Mesendoderm (in vitro differentiated cells): Measurements from ENCODE around the gene CORO2B.

ENCODE experiments used
- DNase-seq: peaks from one replicate; pipeline ENCODE4 v3.0.0; 2013
- H2AK5ac ChIP-seq: 2 replicates; pipeline ENCODE4 v1.6.1; 2013; ENCODE audit warnings: low read length, inconsistent platforms
- H2BK120ac ChIP-seq: 2 replicates; pipeline ENCODE4 v1.6.1; 2013; ENCODE audit warnings: low read depth, mild to moderate bottlenecking, low read length, moderate library complexity, mixed read lengths
- H2BK15ac ChIP-seq: replicated peaks from 2 replicates; pipeline ENCODE4 v1.6.1; 2013; ENCODE audit warnings: low read depth, mild to moderate bottlenecking, moderate library complexity
- H2BK5ac ChIP-seq: 2 replicates; pipeline ENCODE4 v1.6.1; 2013; ENCODE audit warnings: low read length, inconsistent platforms
- H3K18ac ChIP-seq: 2 replicates; pipeline ENCODE4 v1.6.1; 2013; ENCODE audit warnings: mild to moderate bottlenecking, low read length, mixed read lengths
- H3K23ac ChIP-seq: one replicate; pipeline ENCODE4 v1.6.1; 2013; ENCODE audit warnings: low read length
- H3K27ac ChIP-seq: 2 replicates; pipeline ENCODE4 v1.5.1; 2013; ENCODE audit warnings: low read depth, mild to moderate bottlenecking, inconsistent platforms, low read length, moderate library complexity
- H3K27me3 ChIP-seq: 2 replicates; pipeline ENCODE4 v1.6.1; 2013; ENCODE audit warnings: low read length, control low read depth, mild to moderate bottlenecking, inconsistent platforms; ENCODE audit not compliant: insufficient read depth, poor library complexity
- H3K36me3 ChIP-seq: 2 replicates; pipeline ENCODE4 v1.6.1; 2013; ENCODE audit warnings: low read length, inconsistent platforms; ENCODE audit not compliant: control insufficient read depth, insufficient read depth
- H3K4ac ChIP-seq: one replicate; pipeline ENCODE4 v1.6.1; 2013; ENCODE audit warnings: low read depth, mild to moderate bottlenecking, low read length, moderate library complexity
- H3K4me1 ChIP-seq: 2 replicates; pipeline ENCODE4 v1.6.1; 2013; ENCODE audit warnings: low read depth, low read length, inconsistent platforms; ENCODE audit not compliant: control insufficient read depth
- H3K4me2 ChIP-seq: 2 replicates; pipeline ENCODE4 v1.6.1; 2013; ENCODE audit warnings: low read length
- H3K4me3 ChIP-seq: 2 replicates; pipeline ENCODE4 v1.5.1; 2013; ENCODE audit warnings: mild to moderate bottlenecking, low read length
- H3K56ac ChIP-seq: one replicate; pipeline ENCODE4 v1.6.1; 2013; ENCODE audit warnings: low read length
- H3K79me1 ChIP-seq: 2 replicates; pipeline ENCODE4 v1.6.1; 2013; ENCODE audit warnings: low read length, inconsistent platforms
- H3K79me2 ChIP-seq: 2 replicates; pipeline ENCODE4 v1.6.1; 2013; ENCODE audit warnings: mild to moderate bottlenecking, low read length; ENCODE audit not compliant: control insufficient read depth, insufficient read depth
- H3K9ac ChIP-seq: 2 replicates; pipeline ENCODE4 v1.6.1; 2013; ENCODE audit warnings: low read length, inconsistent platforms
- H4K5ac ChIP-seq: one replicate; pipeline ENCODE4 v1.6.1; 2013; ENCODE audit warnings: low read length
- H4K8ac ChIP-seq: one replicate; pipeline ENCODE4 v1.6.1; 2013; ENCODE audit warnings: low read depth, mild to moderate bottlenecking, control low read depth, low read length, moderate library complexity
- WGBS: extraction: QIAGEN DNeasy Blood & Tissue Kit; methylation state at CpG from one replicate; pipeline ENCODE4 v1.1.7; 2013; ENCODE audit warnings: low lambda C conversion rate, missing lambda C conversion rate; ENCODE audit not compliant: insufficient coverage; ENCODE audit errors: extremely low coverage; 5-methylcytosine and 5-hydroxymethylcytosine counted together

The CORO2B gene

DNA sequence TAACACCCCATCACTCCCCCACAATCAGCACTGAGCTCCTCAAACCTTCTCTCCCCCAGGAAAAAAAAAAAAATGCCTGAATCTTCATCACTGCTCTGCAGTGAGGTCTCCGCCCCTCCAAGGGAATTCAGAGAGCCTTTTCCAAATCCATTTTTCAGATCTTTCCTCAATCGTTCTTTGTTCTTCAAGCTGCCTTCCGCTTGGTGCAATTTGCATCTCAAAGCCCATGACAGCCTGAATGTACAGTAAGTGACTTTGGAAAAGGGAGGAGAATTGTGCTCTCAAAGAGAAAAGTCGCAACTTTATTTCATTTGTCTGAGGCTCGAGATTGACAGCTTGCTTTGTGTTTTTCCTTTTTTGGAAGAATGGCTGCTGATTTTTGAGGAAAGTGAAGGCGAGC lies 75.0 kb downstream of the CORO2B start:
- no CpG with 5 or more reads among the region's 6 CpGs for WGBS
- Histone ChIP-seq H3K36me3 (no peaks in the 10 kb centered on the region), H3K23ac (no peak overlapping the region), H3K79me2 (no peaks in the 10 kb centered on the region), H3K4me1 (no peaks in the 10 kb centered on the region), H2BK120ac (no peak overlapping the region), H2BK5ac (no peak overlapping the region), H3K18ac (no peak overlapping the region), H3K27me3 (no peaks in the 10 kb centered on the region), H3K9ac (no peak overlapping the region), H3K56ac (no peak overlapping the region), H4K5ac (no peak overlapping the region), H3K4ac (no peak overlapping the region), H3K4me2 (no peak overlapping the region), H4K8ac (no peak overlapping the region), H3K4me3 (no peak overlapping the region), H2BK15ac (no peak overlapping the region), H2AK5ac (no peak overlapping the region), H3K79me1 (no peaks in the 10 kb centered on the region), H3K27ac (no peak overlapping the region)
- no peak for DNase-seq

DNA sequence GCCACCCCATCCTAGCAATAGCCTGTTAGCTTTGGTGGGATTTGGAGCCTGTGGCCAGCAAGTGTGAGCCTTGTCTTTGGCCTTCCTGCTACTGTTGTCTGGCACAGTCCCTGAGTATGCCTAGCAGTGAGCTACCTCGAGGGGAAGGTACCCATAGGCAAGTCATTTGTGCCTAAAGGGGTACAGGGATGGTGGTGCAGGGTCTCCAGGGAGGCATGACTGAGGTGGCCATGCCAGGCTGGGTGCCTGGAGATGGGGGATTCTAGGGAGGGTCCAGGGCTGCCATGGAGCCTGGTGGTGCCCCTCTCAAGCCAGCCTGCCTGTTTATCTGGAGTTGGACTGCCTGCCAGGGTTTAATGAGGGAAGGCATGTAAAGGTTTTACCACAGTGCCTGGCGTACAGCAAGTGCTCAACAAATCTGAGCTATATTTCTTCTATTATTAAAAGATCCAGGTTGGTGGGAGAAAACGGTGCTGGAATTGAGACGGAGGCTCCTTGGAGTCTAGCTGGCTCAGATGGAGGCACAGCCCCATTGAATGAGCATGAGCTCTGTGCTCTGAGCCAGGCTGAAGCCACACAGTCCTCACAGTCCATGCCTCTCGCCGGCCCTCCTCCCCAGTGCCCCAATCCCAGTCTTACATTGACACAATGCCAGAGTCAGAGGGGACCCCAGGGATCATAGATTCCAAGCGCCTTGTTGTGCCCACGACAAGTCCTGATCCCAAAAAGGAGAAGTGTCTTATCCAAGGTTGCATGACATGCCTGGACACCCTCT lies 76.2 kb downstream of the CORO2B start:
- Histone ChIP-seq H4K5ac (no peak overlapping the region), H3K9ac (no peak overlapping the region), H3K27me3 (no peaks in the 10 kb centered on the region), H2BK5ac (no peak overlapping the region), H2AK5ac (no peak overlapping the region), H2BK120ac (no peak overlapping the region), H3K27ac (no peak overlapping the region), H4K8ac (no peak overlapping the region), H3K4me2 (no peak overlapping the region), H3K23ac (no peak overlapping the region), H3K56ac (no peak overlapping the region), H3K79me1 (no peaks in the 10 kb centered on the region), H3K4me3 (no peak overlapping the region), H3K4ac (no peak overlapping the region), H2BK15ac (no peak overlapping the region), H3K79me2 (no peaks in the 10 kb centered on the region), H3K18ac (no peak overlapping the region), H3K4me1 (no peaks in the 10 kb centered on the region), H3K36me3 (no peaks in the 10 kb centered on the region)
- no CpG with 5 or more reads among the region's 8 CpGs for WGBS
- no peak for DNase-seq

DNA sequence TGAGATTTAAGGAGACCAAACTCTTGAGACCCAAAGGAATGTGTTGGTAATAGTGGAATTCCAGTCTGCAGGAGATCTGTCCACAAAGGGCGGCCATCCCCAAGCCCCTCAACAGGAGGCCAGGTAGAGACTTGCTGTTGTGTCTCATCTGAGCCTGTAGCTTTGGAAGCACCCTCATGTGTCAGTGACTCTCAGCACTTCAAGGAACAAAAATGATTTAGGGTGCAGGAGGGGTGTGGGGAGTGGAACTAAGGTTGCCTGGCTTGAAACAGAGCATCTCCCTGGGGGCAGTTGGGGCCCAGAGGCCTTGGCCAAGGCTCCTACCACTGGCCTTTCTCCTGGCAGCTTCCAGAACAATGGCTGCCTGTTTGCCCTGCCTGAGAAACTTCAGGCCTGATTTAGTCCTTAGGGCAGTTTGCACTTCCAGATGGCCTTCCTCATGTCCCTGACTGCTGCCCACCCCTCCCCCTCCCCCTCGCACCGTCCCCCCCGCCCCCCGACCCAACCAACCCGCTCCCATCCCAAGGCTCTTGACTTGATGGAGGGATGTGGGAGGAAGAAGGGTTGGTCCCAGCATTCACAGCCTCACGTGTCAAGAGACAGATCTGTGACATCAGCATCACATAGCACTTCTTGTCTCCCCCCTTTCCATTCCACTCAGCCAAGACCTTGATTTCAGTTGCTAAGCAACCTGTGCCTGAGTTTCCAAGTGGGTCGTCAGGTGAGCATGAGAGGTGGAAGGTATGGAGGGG lies 77.1 kb downstream of the CORO2B start:
- H2BK15ac ChIP-seq, result no peak overlapping the region

DNA sequence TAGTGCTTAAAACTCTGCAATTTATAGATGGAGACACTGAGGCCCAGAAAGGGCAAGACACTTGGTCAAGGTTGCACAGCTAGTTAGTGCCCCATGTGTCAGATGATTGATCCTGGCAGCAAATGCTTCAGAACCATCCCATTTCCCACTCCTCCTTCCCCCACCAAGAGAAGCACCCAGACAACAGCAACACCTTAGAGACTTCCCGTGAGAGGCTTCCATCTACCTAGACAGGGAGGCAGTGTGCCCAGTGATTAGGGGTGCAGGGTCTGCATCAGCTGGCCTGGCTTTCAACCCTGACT lies 77.6 kb downstream of the CORO2B start:
- Histone ChIP-seq H3K4me3 (no peak overlapping the region), H3K79me1 (no peaks in the 10 kb centered on the region)
- DNase-seq, result no peak

More for the DNA sequence above, 77.1 kb downstream of the CORO2B start:
- Histone ChIP-seq H3K23ac (no peak overlapping the region), H3K4me3 (no peak overlapping the region), H2BK120ac (no peak overlapping the region), H4K8ac (no peak overlapping the region), H3K79me2 (no peaks in the 10 kb centered on the region), H3K36me3 (no peaks in the 10 kb centered on the region), H4K5ac (no peak overlapping the region), H3K56ac (no peak overlapping the region), H3K27me3 (no peaks in the 10 kb centered on the region), H3K4me1 (no peaks in the 10 kb centered on the region), H2AK5ac (no peak overlapping the region), H3K9ac (no peak overlapping the region), H2BK5ac (no peak overlapping the region), H3K18ac (no peak overlapping the region), H3K4ac (no peak overlapping the region), H3K4me2 (no peak overlapping the region), H3K27ac (no peak overlapping the region), H3K79me1 (no peaks in the 10 kb centered on the region)
- WGBS, result no CpG with 5 or more reads among the region's 8 CpGs
- DNase-seq, result peak; percentile 49

DNA sequence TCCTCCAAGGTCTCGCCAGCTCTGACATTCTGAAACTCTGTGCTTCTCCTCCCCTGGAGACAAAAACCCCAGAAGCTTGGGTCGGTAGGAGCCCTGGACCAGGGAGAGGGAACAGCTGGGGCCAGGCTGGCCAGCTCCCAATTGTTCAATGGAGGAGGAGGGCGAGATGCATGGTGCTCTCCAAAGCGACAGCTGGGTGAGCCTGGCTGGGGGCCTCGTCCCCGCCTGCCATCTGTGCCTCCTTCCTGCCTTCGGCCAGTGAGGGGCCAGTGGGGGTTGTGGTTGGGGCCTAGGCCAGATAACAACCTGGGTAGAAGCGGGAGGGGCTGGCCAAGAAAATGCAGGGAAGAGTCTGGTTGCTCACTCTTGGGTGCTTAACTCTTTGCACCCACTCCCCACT lies 79.4 kb downstream of the CORO2B start:
- H4K5ac ChIP-seq, result no peak overlapping the region
- H2BK15ac ChIP-seq, result no peak overlapping the region
- no peak overlapping the region for H3K27ac ChIP-seq
- no peaks in the 10 kb centered on the region for H3K4me1 ChIP-seq
- no peak overlapping the region for H3K23ac ChIP-seq
- H3K56ac ChIP-seq, result no peak overlapping the region
- H3K4me2 ChIP-seq, result no peak overlapping the region
- no peak overlapping the region for H3K18ac ChIP-seq
- no peaks in the 10 kb centered on the region for H3K36me3 ChIP-seq
- H3K4ac ChIP-seq, result no peak overlapping the region
- no peak overlapping the region for H3K4me3 ChIP-seq
- no peak overlapping the region for H2AK5ac ChIP-seq
- H2BK120ac ChIP-seq, result no peak overlapping the region
- no peak overlapping the region for H2BK5ac ChIP-seq
- H4K8ac ChIP-seq, result no peak overlapping the region
- H3K9ac ChIP-seq, result no peak overlapping the region
- WGBS, result no CpG with 5 or more reads among the region's 8 CpGs
- H3K27me3 ChIP-seq, result no peaks in the 10 kb centered on the region
- no peak for DNase-seq
- H3K79me1 ChIP-seq, result no peaks in the 10 kb centered on the region
- H3K79me2 ChIP-seq, result no peaks in the 10 kb centered on the region

More for the DNA sequence above, 77.6 kb downstream of the CORO2B start:
- no peak overlapping the region for H4K8ac ChIP-seq
- no peak overlapping the region for H2BK5ac ChIP-seq
- no peak overlapping the region for H2BK15ac ChIP-seq
- no peak overlapping the region for H3K9ac ChIP-seq
- H2AK5ac ChIP-seq, result no peak overlapping the region
- no CpG with 5 or more reads among the region's 1 CpG for WGBS
- no peak overlapping the region for H3K56ac ChIP-seq
- H3K18ac ChIP-seq, result no peak overlapping the region
- no peak overlapping the region for H2BK120ac ChIP-seq
- no peak overlapping the region for H4K5ac ChIP-seq
- H3K4me2 ChIP-seq, result no peak overlapping the region
- no peaks in the 10 kb centered on the region for H3K27me3 ChIP-seq
- no peaks in the 10 kb centered on the region for H3K79me2 ChIP-seq
- H3K4ac ChIP-seq, result no peak overlapping the region
- H3K36me3 ChIP-seq, result no peaks in the 10 kb centered on the region
- H3K23ac ChIP-seq, result no peak overlapping the region
- no peaks in the 10 kb centered on the region for H3K4me1 ChIP-seq
- no peak overlapping the region for H3K27ac ChIP-seq
